ENCODE measurements around the gene FXYD4.

- TF ChIP-seq EZH2 (IDR thresholded peaks at IDR 0.05; ENCODE audit: insufficient read depth, poor library complexity, severe bottlenecking) = no peak
- no peak for TF ChIP-seq EZH2phosphoT487 (IDR thresholded peaks at IDR 0.05; ENCODE audit: insufficient read depth, low read depth)
Measured at GRCh38 chr10:43421519-43421918, 50.1 kb downstream of the FXYD4 start.

Data from GM23248 (cell line).